ENCODE results near the gene ARHGAP31. TPM values are rescaled to one million over a fixed set of nuclear protein-coding genes. Genes with fewer than 3 reads are reported as not detected.

The ARHGAP31 gene
- total RNA-seq, 1 experiment from 2014 or later, result 7.2 TPM

GRCh38 chr3:119457246-119457645 is 163.1 kb downstream of the ARHGAP31 start (continued):
- TF ChIP-seq ARID4B (CRISPR knock-in tag; IDR thresholded peaks at IDR 0.05; ENCODE audit: borderline replicate concordance) (no peak), USF2 (CRISPR knock-in tag; IDR thresholded peaks at IDR 0.05) (no peak)

- DNase-seq (ENCODE audit: low spot score), result peak; percentile 99
- 0 out of 2 replicates have a peak, but pooled peaks cover 3% of the 10 kb centered on the region for H3K9me3 Mint-ChIP-seq
- H3K4me1 Mint-ChIP-seq, result peaks cover 20% of the 10 kb centered on the region
- H3K36me3 Mint-ChIP-seq, result peaks cover 32% of the 10 kb centered on the region
- ChIA-PET CTCF (interaction anchor here (0.8 to 1.5 kb wide), 4 partner anchors 32 to 222 kb away, joined by 3 to 10 read pairs (median 4); partner anchors contain the start of genes B4GALT4 and TIMMDC1), POLR2A (interaction anchor here (0.6 to 2.0 kb wide), 4 partner anchors 11 to 247 kb away, joined by 3 to 17 read pairs (median 4); partner anchors contain the start of gene TIMMDC1)
- ATAC-seq, result peak; percentile 97
- no peaks in the 10 kb centered on the region for H3K27me3 Mint-ChIP-seq (ENCODE audit: low read depth)
- peak within 1 kb of the TSS; percentile 100 for H3K4me3 Mint-ChIP-seq
- H3K27ac Mint-ChIP-seq, result peak within 1 kb of the TSS; percentile 97
- peak; percentile 87; the same call in 1 of the 2 replicates for TF ChIP-seq FOXP4 (CRISPR knock-in tag; IDR thresholded peaks at IDR 0.05)
- no peak for TF ChIP-seq IRF2 (CRISPR knock-in tag; IDR thresholded peaks at IDR 0.05; ENCODE audit: borderline replicate concordance, low read depth)
- TF ChIP-seq ZNF671 (CRISPR knock-in tag; IDR thresholded peaks at IDR 0.05), result no peak
- no peak for TF ChIP-seq ZNF423 (CRISPR knock-in tag; IDR thresholded peaks at IDR 0.05)
- TF ChIP-seq ZBTB21 (CRISPR knock-in tag; IDR thresholded peaks at IDR 0.05; ENCODE audit: borderline replicate concordance), result peak; percentile 65; the same call in 1 of the 2 replicates
- peak; percentile 55; the same call in 1 of the 2 replicates for TF ChIP-seq FOXP1 (CRISPR knock-in tag; IDR thresholded peaks at IDR 0.05; ENCODE audit: borderline replicate concordance)
- TF ChIP-seq ZNF396 (CRISPR knock-in tag; IDR thresholded peaks at IDR 0.05; ENCODE audit: borderline replicate concordance), result no peak
- no peak for TF ChIP-seq NFATC4 (CRISPR knock-in tag; IDR thresholded peaks at IDR 0.05)
- TF ChIP-seq CREB1 (CRISPR knock-in tag; IDR thresholded peaks at IDR 0.05), result peak; percentile 96
- no peak for TF ChIP-seq ELF4 (CRISPR knock-in tag; IDR thresholded peaks at IDR 0.05; ENCODE audit: low read depth)
- TF ChIP-seq ZBTB43 (CRISPR knock-in tag; IDR thresholded peaks at IDR 0.05), result 0 out of 2 replicates have a peak, but pooled peaks have one; percentile 54
- peak; percentile 88 for TF ChIP-seq CBFB (CRISPR knock-in tag; IDR thresholded peaks at IDR 0.05; ENCODE audit: low read depth)
- TF ChIP-seq HMGXB4 (CRISPR knock-in tag; IDR thresholded peaks at IDR 0.05), result 0 out of 2 replicates have a peak, but pooled peaks have one; percentile 73
- TF ChIP-seq ESRRA (CRISPR knock-in tag; IDR thresholded peaks at IDR 0.05; ENCODE audit: borderline replicate concordance), result 0 out of 2 replicates have a peak, but pooled peaks have one; percentile 71
- TF ChIP-seq GABPB1 (CRISPR knock-in tag; IDR thresholded peaks at IDR 0.05), result peak; percentile 65
- TF ChIP-seq AR (CRISPR knock-in tag; IDR thresholded peaks at IDR 0.05), result peak; percentile 49; the same call in 1 of the 2 replicates
- TF ChIP-seq FOXK1 (CRISPR knock-in tag; IDR thresholded peaks at IDR 0.05), result peak; percentile 98
- TF ChIP-seq OVOL2 (CRISPR knock-in tag; IDR thresholded peaks at IDR 0.05; ENCODE audit: borderline replicate concordance), result no peak
Measured at GRCh38 chr3:119463171-119464169, 169.3 kb downstream of the ARHGAP31 start, which contains the start of gene TMEM39A. TSS of gene TMEM39A (minus strand) at chr3:119463615. CDS start at chr3:119462074, 1,541 bp downstream.

Measured in WTC11 (cell line).